K562 (cell line): ENCODE data around the gene MTNR1B. TPM values are rescaled to one million over a fixed set of nuclear protein-coding genes. Genes with fewer than 3 reads are reported as not detected.

Source experiments
- CREM ChIP-seq: IDR thresholded peaks from 2 replicates; pipeline ENCODE4 v1.6.1; 2014; ENCODE audit warnings: antibody characterized with exemption, low read depth
- EGR1 ChIP-seq: fragments of 450-650 bp; conservative IDR thresholded peaks from 2 replicates; pipeline ENCODE4 v1.6.1; 2017; ENCODE audit warnings: mild to moderate bottlenecking
- IFI16 ChIP-seq: fragments of 250-450 bp; sonication (Bioruptor Pico); IDR thresholded peaks from 2 replicates; pipeline ENCODE4 v2.1.2; 2022; ENCODE audit warnings: mild to moderate bottlenecking, inconsistent platforms
- POLR2H ChIP-seq: IDR thresholded peaks from 2 replicates; pipeline ENCODE4 v1.6.1; 2016; ENCODE audit warnings: missing genetic modification characterization, low read depth, mild to moderate bottlenecking, control low read depth, missing compliant biosample characterization, moderate library complexity
- SP2 ChIP-seq: IDR thresholded peaks from 2 replicates; pipeline ENCODE4 v1.6.1; 2011; ENCODE audit warnings: mild to moderate bottlenecking, low read depth, low read length, moderate library complexity; ENCODE audit not compliant: poor library complexity, severe bottlenecking; ENCODE audit errors: extremely low read depth
- SRSF1 ChIP-seq: fragments of 200-400 bp; formaldehyde crosslinking; IDR thresholded peaks from 2 replicates; pipeline ENCODE4 v1.6.1; 2017; ENCODE audit warnings: mild to moderate bottlenecking, low read depth, low read length, moderate library complexity
- XRCC5 ChIP-seq: fragments of 200-400 bp; formaldehyde crosslinking; IDR thresholded peaks from 2 replicates; pipeline ENCODE4 v1.6.1; 2017; ENCODE audit warnings: low read depth, mild to moderate bottlenecking, low read length
- polyA plus RNA-seq, 8 experiments: library from polyadenylated mRNA; depleted of rRNA in 4 of 8; stranded (reverse) in 5 of 8; unstranded in 3 of 8; fragments of >200 nt; fragmentation: Nextera tagmentation in 2 of 8; fragmentation: Illumina TruSeq in 1 of 8; extraction: Ambion mirVana in 2 of 8; extraction: Trizol in 1 of 8; gene quantifications; 2 replicates each; pipeline versions ENCODE4 v1.2.1 to v1.2.3, GENCODE V29; 2011 to 2014; ENCODE audit warnings: inconsistent platforms in 1 of 8, missing spikeins in 1 of 8
- total RNA-seq, 7 experiments: library from RNA; depleted of rRNA in 6 of 7; stranded (reverse); fragments of >200 nt in 6 of 7; fragmentation: Illumina TruSeq in 2 of 7; extraction: Trizol in 2 of 7; gene quantifications; 2 replicates each; pipeline versions ENCODE4 v1.2.1 to v1.2.3, GENCODE V29; 2011 to 2021; ENCODE audit warnings: low replicate concordance in 1 of 7
- TF ChIP-seq, protein P1 (sequence below), 2 experiments: fragments of 450-650 bp; formaldehyde crosslinking in 1 of 2; IDR thresholded peaks; 2 replicates each; pipeline versions ENCODE4 v1.4.0 to v1.6.1; 2014 to 2020; ENCODE audit warnings: mild to moderate bottlenecking in 2 of 2, borderline replicate concordance in 1 of 2, low read depth in 1 of 2
- TF ChIP-seq, protein P2 (sequence below), 2 experiments: fragments of 450-650 bp in 1 of 2; sonication (generic) in 1 of 2; formaldehyde crosslinking in 1 of 2; IDR thresholded peaks in 1 of 2; conservative IDR thresholded peaks in 1 of 2; 2 replicates each; pipeline versions ENCODE4 v1.6.1 to v1.8.1; 2016 to 2023; ENCODE audit warnings: mild to moderate bottlenecking in 2 of 2, moderate library complexity in 2 of 2, inconsistent platforms in 1 of 2, missing genetic modification reagents in 1 of 2
- TF ChIP-seq, protein P3 (sequence below): fragments of 450-650 bp; IDR thresholded peaks from 2 replicates; pipeline ENCODE4 v1.6.1; 2016
- TF ChIP-seq, protein P4 (sequence below): fragments of 450-650 bp; IDR thresholded peaks from 2 replicates; pipeline ENCODE4 v1.6.1; 2016; ENCODE audit warnings: borderline replicate concordance

The MTNR1B gene
- total and polyA plus RNA-seq, 9 of the 15 experiments (the other 6 are each of a cell fraction or from before 2014, with no cell fraction given) = not detected

DNA sequence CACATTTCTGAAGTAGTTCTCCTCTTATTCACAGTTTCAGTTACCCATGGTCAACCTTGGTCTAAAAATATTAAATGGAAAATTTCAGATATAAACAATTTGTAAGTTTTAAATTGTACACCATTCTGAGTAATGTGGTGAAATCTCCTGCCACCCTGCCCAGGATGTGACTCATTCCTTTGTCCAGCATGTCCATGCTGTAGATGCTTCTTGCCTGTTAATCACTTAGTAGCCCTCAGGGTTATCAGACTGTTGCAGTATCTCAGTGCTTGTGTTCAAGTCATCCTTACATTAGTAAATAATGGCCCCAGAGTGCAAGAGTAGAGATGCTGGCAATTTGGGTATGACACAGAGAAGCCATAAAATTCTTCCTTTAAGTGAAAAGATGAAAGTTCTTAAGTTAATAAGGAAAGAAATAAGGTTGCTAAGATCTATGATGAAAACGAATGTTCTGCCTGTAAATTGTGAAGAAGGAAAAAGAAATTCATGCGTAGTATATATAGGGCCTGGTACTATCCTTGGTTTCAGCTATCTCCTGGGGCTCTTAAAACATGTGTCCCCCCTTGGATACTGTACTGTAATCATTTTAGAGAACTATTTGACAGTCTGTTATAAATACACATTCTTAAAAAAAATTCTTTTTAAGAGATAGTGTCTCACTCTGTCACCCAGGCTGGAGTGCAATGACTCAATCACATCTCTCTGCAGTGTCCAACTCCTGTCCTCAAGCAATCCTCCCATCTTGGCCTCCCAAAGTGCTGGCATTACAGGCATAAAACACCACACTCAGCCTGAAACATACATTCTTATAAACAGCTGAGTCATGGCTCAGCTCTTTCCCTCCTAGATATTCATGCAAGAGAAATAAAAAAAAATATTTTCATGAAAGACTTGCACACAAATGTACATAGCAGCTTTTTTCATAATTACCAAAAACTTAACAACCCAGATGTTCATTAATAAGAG lies 31.3 kb downstream of the MTNR1B start (continued):
- TF ChIP-seq, protein P1, sequence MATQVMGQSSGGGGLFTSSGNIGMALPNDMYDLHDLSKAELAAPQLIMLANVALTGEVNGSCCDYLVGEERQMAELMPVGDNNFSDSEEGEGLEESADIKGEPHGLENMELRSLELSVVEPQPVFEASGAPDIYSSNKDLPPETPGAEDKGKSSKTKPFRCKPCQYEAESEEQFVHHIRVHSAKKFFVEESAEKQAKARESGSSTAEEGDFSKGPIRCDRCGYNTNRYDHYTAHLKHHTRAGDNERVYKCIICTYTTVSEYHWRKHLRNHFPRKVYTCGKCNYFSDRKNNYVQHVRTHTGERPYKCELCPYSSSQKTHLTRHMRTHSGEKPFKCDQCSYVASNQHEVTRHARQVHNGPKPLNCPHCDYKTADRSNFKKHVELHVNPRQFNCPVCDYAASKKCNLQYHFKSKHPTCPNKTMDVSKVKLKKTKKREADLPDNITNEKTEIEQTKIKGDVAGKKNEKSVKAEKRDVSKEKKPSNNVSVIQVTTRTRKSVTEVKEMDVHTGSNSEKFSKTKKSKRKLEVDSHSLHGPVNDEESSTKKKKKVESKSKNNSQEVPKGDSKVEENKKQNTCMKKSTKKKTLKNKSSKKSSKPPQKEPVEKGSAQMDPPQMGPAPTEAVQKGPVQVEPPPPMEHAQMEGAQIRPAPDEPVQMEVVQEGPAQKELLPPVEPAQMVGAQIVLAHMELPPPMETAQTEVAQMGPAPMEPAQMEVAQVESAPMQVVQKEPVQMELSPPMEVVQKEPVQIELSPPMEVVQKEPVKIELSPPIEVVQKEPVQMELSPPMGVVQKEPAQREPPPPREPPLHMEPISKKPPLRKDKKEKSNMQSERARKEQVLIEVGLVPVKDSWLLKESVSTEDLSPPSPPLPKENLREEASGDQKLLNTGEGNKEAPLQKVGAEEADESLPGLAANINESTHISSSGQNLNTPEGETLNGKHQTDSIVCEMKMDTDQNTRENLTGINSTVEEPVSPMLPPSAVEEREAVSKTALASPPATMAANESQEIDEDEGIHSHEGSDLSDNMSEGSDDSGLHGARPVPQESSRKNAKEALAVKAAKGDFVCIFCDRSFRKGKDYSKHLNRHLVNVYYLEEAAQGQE (IDR thresholded peaks at IDR 0.05; ENCODE audit: borderline replicate concordance) = no peak
- TF ChIP-seq, protein P1 (CRISPR knock-in tag; IDR thresholded peaks at IDR 0.05; ENCODE audit: low read depth) = no peak
- TF ChIP-seq XRCC5 = no peak
- no peak for TF ChIP-seq EGR1
- TF ChIP-seq SRSF1 = no peak
- TF ChIP-seq, protein P2, sequence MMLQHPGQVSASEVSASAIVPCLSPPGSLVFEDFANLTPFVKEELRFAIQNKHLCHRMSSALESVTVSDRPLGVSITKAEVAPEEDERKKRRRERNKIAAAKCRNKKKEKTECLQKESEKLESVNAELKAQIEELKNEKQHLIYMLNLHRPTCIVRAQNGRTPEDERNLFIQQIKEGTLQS (IDR thresholded peaks at IDR 0.05) = peak; percentile 85
- TF ChIP-seq, protein P2 (CRISPR knock-in tag; conservative IDR thresholded peaks at IDR 0.05) = no peak
- TF ChIP-seq IFI16 = no peak
- TF ChIP-seq, protein P3, sequence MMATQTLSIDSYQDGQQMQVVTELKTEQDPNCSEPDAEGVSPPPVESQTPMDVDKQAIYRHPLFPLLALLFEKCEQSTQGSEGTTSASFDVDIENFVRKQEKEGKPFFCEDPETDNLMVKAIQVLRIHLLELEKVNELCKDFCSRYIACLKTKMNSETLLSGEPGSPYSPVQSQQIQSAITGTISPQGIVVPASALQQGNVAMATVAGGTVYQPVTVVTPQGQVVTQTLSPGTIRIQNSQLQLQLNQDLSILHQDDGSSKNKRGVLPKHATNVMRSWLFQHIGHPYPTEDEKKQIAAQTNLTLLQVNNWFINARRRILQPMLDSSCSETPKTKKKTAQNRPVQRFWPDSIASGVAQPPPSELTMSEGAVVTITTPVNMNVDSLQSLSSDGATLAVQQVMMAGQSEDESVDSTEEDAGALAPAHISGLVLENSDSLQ = no peak
- TF ChIP-seq SP2 = no peak
- TF ChIP-seq POLR2H (tag) = no peak; the same call in 1 of the 2 replicates
- TF ChIP-seq, protein P4, sequence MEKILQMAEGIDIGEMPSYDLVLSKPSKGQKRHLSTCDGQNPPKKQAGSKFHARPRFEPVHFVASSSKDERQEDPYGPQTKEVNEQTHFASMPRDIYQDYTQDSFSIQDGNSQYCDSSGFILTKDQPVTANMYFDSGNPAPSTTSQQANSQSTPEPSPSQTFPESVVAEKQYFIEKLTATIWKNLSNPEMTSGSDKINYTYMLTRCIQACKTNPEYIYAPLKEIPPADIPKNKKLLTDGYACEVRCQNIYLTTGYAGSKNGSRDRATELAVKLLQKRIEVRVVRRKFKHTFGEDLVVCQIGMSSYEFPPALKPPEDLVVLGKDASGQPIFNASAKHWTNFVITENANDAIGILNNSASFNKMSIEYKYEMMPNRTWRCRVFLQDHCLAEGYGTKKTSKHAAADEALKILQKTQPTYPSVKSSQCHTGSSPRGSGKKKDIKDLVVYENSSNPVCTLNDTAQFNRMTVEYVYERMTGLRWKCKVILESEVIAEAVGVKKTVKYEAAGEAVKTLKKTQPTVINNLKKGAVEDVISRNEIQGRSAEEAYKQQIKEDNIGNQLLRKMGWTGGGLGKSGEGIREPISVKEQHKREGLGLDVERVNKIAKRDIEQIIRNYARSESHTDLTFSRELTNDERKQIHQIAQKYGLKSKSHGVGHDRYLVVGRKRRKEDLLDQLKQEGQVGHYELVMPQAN = no peak
- TF ChIP-seq CREM = 0 out of 2 replicates have a peak, but pooled peaks have one; percentile 6
